ENCODE results near the gene C1orf226.

Gene C1orf226

GRCh38 chr1:162376691-162377090, 4.8 kb upstream of the C1orf226 start, which contains the start of gene SPATA46:
Gene SPATA46 (minus strand): TSS chr1:162376854. CDS start chr1:162376790, 64 bp downstream.
- no peak within 1 kb of the TSS for H3K27ac ChIP-seq
- no peak for TF ChIP-seq ZFX (IDR thresholded peaks at IDR 0.05; ENCODE audit: borderline replicate concordance)
- no peak for TF ChIP-seq CTCF (IDR thresholded peaks at IDR 0.05)

- TF ChIP-seq ZFX (IDR thresholded peaks at IDR 0.05; ENCODE audit: borderline replicate concordance) (no peak), CTCF (IDR thresholded peaks at IDR 0.05) (no peak)
Measured at GRCh38 chr1:162380061-162380846, 1.3 kb upstream of the C1orf226 start.

GRCh38 chr1:162381941-162382750, 618 bp downstream of the C1orf226 start:
- TF ChIP-seq CTCF (IDR thresholded peaks at IDR 0.05) (no peak), ZFX (IDR thresholded peaks at IDR 0.05; ENCODE audit: borderline replicate concordance) (no peak)
- peak overlapping the region; percentile 96 for H3K27ac ChIP-seq

More at GRCh38 chr1:162380061-162380846, 1.3 kb upstream of the C1orf226 start:
- no peak overlapping the region for H3K27ac ChIP-seq

GRCh38 chr1:162383091-162383490, 1.6 kb downstream of the C1orf226 start:
- H3K27ac ChIP-seq: peak overlapping the region; percentile 96
- TF ChIP-seq CTCF (IDR thresholded peaks at IDR 0.05) (no peak), ZFX (IDR thresholded peaks at IDR 0.05; ENCODE audit: borderline replicate concordance) (no peak)

- TF ChIP-seq CTCF (IDR thresholded peaks at IDR 0.05): no peak
- TF ChIP-seq ZFX (IDR thresholded peaks at IDR 0.05; ENCODE audit: borderline replicate concordance): no peak
- 0 out of 2 replicates have a peak overlapping the region, but pooled peaks have one; percentile 96 for H3K27ac ChIP-seq
Measured at GRCh38 chr1:162383516-162383915, 2.0 kb downstream of the C1orf226 start.

GRCh38 chr1:162384116-162384515, 2.6 kb downstream of the C1orf226 start:
- no peak overlapping the region for H3K27ac ChIP-seq
- TF ChIP-seq ZFX (IDR thresholded peaks at IDR 0.05; ENCODE audit: borderline replicate concordance): no peak
- TF ChIP-seq CTCF (IDR thresholded peaks at IDR 0.05): no peak

Data from 22Rv1 (cell line).